ENCODE data around the gene ALDH4A1.

Gene ALDH4A1

GRCh38 chr1:18938707-18939070 is 36.3 kb upstream of the ALDH4A1 start:
- Histone ChIP-seq H3K9me3 (ENCODE audit: control extremely low read depth in 1 of 5, control insufficient read depth in 4 of 5, insufficient read depth in 2 of 5, low read depth in 1 of 5, low read length in 4 of 5) (no peaks in the 10 kb centered on the region), H3K36me3 (ENCODE audit: control insufficient read depth in 4 of 4, insufficient read depth in 4 of 4, low read length in 3 of 4) (peaks cover 0 to 5% (median 0%) of the 10 kb centered on the region in 4 experiments), H3K27ac (ENCODE audit: insufficient read depth in 1 of 2, low read depth in 1 of 2, low read length in 2 of 2, poor library complexity in 1 of 2, severe bottlenecking in 2 of 2) (no peak overlapping the region), H3K27me3 (replicated peaks in 2 of 5; ENCODE audit: control insufficient read depth in 4 of 5, insufficient read depth in 5 of 5, low read length in 4 of 5) (no peaks in the 10 kb centered on the region), H3K4me3 (ENCODE audit: control insufficient read depth in 1 of 7, extremely low read depth in 1 of 7, insufficient read depth in 4 of 7, low read depth in 2 of 7, low read length in 6 of 7) (no peak overlapping the region), H3K4me1 (ENCODE audit: control extremely low read depth in 1 of 4, control insufficient read depth in 4 of 4, insufficient read depth in 4 of 4, low read length in 3 of 4) (peaks cover 0 to 9% (median 0%) of the 10 kb centered on the region in 4 experiments)
- ChIA-PET POLR2A (no interaction called here), CTCF (interaction anchor here (1.4 kb wide), 3 partner anchors 14 to 45 kb away, joined by 3 to 5 read pairs (median 4); no protein-coding TSS in a partner anchor)
- DNase-seq, result no peak
- whole genome bisulfite sequencing (ENCODE audit: insufficient coverage), result 100% methylated on average over 1 of the region's 2 CpGs

DNA sequence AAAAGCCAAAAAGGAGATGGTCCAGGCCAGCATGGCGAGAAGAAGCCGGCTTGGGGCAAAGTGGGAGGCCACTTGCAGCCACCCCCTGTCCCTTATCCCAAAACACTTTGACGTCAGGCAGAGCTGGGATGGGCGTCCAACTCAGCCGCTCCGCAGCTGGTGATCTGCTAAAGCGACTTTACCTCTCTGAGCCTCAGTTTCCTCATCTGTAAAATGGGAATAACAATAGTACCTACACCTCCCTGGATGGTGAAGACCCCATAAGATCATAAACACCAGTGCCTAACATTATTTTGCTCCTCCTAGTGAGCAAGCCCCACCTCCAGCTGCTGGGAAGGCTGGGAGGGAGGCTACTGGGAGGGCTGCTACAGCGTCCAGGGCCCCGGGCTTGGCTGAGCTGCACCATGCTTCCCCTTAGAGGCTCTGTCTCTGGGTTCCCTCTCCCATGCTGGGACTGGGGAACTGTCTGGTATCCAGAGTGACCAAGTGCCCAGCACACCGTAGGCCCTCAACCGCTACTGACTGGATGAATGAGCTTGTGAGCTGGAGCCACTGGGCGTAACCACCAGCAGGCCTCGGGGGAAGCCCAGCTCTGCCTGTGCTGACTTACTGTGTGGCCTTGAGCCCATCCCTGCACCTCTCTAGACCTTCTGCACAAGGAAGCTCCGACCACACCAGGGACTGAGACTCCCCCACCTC is 35.8 kb upstream of the ALDH4A1 start:
- H3K4me3 ChIP-seq (ENCODE audit: control insufficient read depth in 1 of 7, extremely low read depth in 1 of 7, insufficient read depth in 4 of 7, low read depth in 2 of 7, low read length in 6 of 7), result no peak overlapping the region
- ChIA-PET POLR2A (interaction anchor here (1.2 kb wide), 1 partner anchor 10 kb away, joined by 4 read pairs; no protein-coding TSS in a partner anchor), CTCF (interaction anchor here (1.4 to 1.9 kb wide), 4 partner anchors 11 to 45 kb away, joined by 3 to 5 read pairs (median 4); no protein-coding TSS in a partner anchor)
- WGBS (ENCODE audit: insufficient coverage), result 95% methylated on average over 13 of the region's 14 CpGs
- H3K4me1 ChIP-seq (ENCODE audit: control extremely low read depth in 1 of 4, control insufficient read depth in 4 of 4, insufficient read depth in 4 of 4, low read length in 3 of 4), result peaks cover 0 to 9% (median 0%) of the 10 kb centered on the region in 4 experiments
- no peaks in the 10 kb centered on the region for H3K36me3 ChIP-seq (ENCODE audit: control insufficient read depth in 4 of 4, insufficient read depth in 4 of 4, low read length in 3 of 4)
- DNase-seq, result no peak
- no peak overlapping the region for H3K27ac ChIP-seq (ENCODE audit: insufficient read depth in 1 of 2, low read depth in 1 of 2, low read length in 2 of 2, poor library complexity in 1 of 2, severe bottlenecking in 2 of 2)
- H3K27me3 ChIP-seq (replicated peaks in 2 of 5; ENCODE audit: control insufficient read depth in 4 of 5, insufficient read depth in 5 of 5, low read length in 4 of 5), result no peaks in the 10 kb centered on the region
- H3K9me3 ChIP-seq (ENCODE audit: control extremely low read depth in 1 of 5, control insufficient read depth in 4 of 5, insufficient read depth in 2 of 5, low read depth in 1 of 5, low read length in 4 of 5), result no peaks in the 10 kb centered on the region

- no peak overlapping the region for H3K27ac ChIP-seq (ENCODE audit: insufficient read depth in 1 of 2, low read depth in 1 of 2, low read length in 2 of 2, poor library complexity in 1 of 2, severe bottlenecking in 2 of 2)
- no peaks in the 10 kb centered on the region for H3K27me3 ChIP-seq (replicated peaks in 2 of 5; ENCODE audit: control insufficient read depth in 4 of 5, insufficient read depth in 5 of 5, low read length in 4 of 5)
- CTCF ChIA-PET, result interaction anchor here (0.9 to 1.9 kb wide), 5 partner anchors 8 to 25 kb away, joined by 3 to 5 read pairs (median 4); no protein-coding TSS in a partner anchor
- POLR2A ChIA-PET, result interaction anchor here (1.2 kb wide), 1 partner anchor 9 kb away, joined by 4 read pairs; no protein-coding TSS in a partner anchor
- H3K9me3 ChIP-seq (ENCODE audit: control extremely low read depth in 1 of 5, control insufficient read depth in 4 of 5, insufficient read depth in 2 of 5, low read depth in 1 of 5, low read length in 4 of 5), result no peaks in the 10 kb centered on the region
- H3K36me3 ChIP-seq (ENCODE audit: control insufficient read depth in 4 of 4, insufficient read depth in 4 of 4, low read length in 3 of 4), result no peaks in the 10 kb centered on the region
- 96% methylated on average over 7 of the region's 8 CpGs for WGBS (ENCODE audit: insufficient coverage)
- no peak overlapping the region for H3K4me3 ChIP-seq (ENCODE audit: control insufficient read depth in 1 of 7, extremely low read depth in 1 of 7, insufficient read depth in 4 of 7, low read depth in 2 of 7, low read length in 6 of 7)
- DNase-seq, result no peak
- H3K4me1 ChIP-seq (ENCODE audit: control extremely low read depth in 1 of 4, control insufficient read depth in 4 of 4, insufficient read depth in 4 of 4, low read length in 3 of 4), result peaks cover 0 to 9% (median 0%) of the 10 kb centered on the region in 4 experiments
Observed at GRCh38 chr1:18937539-18937938, 35.2 kb upstream of the ALDH4A1 start.

DNA sequence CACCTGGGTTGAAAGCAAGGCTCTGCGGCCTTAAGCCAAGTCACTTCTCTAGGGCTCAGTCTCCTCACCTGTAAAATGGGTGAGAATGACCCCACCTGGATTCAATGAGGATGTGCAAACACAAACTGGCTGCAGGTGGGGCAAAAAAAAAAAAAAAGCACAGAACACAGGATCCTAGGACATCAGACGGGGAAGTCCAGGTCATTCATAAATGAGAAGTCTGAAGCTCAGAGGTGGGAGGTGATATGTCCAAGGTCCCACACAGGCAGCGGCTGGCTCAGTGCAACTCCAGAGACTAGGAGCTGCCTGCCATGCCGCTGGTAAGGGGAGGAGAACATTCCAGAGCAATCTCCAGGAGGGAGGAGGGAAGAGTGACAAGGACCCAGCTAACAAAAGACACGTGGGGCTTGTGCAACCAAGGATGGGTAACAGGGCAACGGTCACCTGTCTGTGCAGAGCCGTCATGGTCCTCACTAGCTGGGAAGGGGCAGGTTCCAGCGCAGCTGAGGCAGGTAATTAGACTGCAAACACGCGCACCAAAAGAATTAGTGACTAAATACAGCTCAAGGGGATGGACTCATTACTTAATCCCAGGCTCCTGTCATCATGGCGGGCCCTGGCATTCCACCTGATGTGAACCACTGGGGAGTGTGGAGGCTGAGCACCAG is 34.6 kb upstream of the ALDH4A1 start:
- H3K4me1 ChIP-seq (ENCODE audit: control extremely low read depth in 1 of 4, control insufficient read depth in 4 of 4, insufficient read depth in 4 of 4, low read length in 3 of 4), result peaks cover 0 to 9% (median 0%) of the 10 kb centered on the region in 4 experiments
- WGBS (ENCODE audit: insufficient coverage), result 99% methylated on average over 10 of the region's 11 CpGs
- no peaks in the 10 kb centered on the region for H3K9me3 ChIP-seq (ENCODE audit: control extremely low read depth in 1 of 5, control insufficient read depth in 4 of 5, insufficient read depth in 2 of 5, low read depth in 1 of 5, low read length in 4 of 5)
- ChIA-PET POLR2A (interaction anchor here (1.2 kb wide), 1 partner anchor 8 kb away, joined by 4 read pairs; no protein-coding TSS in a partner anchor), CTCF (interaction anchor here (0.9 to 1.9 kb wide), 5 partner anchors 9 to 25 kb away, joined by 3 to 5 read pairs (median 4); no protein-coding TSS in a partner anchor)
- no peaks in the 10 kb centered on the region for H3K27me3 ChIP-seq (replicated peaks in 2 of 5; ENCODE audit: control insufficient read depth in 4 of 5, insufficient read depth in 5 of 5, low read length in 4 of 5)
- no peak overlapping the region for H3K4me3 ChIP-seq (ENCODE audit: control insufficient read depth in 1 of 7, extremely low read depth in 1 of 7, insufficient read depth in 4 of 7, low read depth in 2 of 7, low read length in 6 of 7)
- no peak overlapping the region for H3K27ac ChIP-seq (ENCODE audit: insufficient read depth in 1 of 2, low read depth in 1 of 2, low read length in 2 of 2, poor library complexity in 1 of 2, severe bottlenecking in 2 of 2)
- DNase-seq, result no peak
- H3K36me3 ChIP-seq (ENCODE audit: control insufficient read depth in 4 of 4, insufficient read depth in 4 of 4, low read length in 3 of 4), result no peaks in the 10 kb centered on the region

DNA sequence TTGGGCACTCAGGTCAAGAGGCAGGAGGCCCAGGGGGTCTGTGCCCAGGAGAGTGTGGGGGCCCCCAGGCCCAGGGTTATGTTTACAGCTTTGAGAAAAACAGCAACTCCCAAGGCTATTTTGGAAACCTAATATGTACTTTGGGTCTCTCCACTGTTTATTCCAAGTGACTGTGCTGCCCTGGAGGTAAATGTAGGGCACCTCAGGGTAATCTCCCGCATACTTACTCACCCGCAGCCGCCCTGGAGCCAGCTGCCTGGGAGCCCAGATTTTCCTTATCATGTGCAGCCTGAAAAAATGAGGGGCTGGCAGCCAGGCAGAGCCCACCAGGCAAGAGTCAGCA is 34.1 kb upstream of the ALDH4A1 start:
- no peak for DNase-seq
- H3K36me3 ChIP-seq (ENCODE audit: control insufficient read depth in 4 of 4, insufficient read depth in 4 of 4, low read length in 3 of 4), result no peaks in the 10 kb centered on the region
- H3K27ac ChIP-seq (ENCODE audit: insufficient read depth in 1 of 2, low read depth in 1 of 2, low read length in 2 of 2, poor library complexity in 1 of 2, severe bottlenecking in 2 of 2), result no peak overlapping the region
- peaks cover 0 to 9% (median 0%) of the 10 kb centered on the region in 4 experiments for H3K4me1 ChIP-seq (ENCODE audit: control extremely low read depth in 1 of 4, control insufficient read depth in 4 of 4, insufficient read depth in 4 of 4, low read length in 3 of 4)
- POLR2A ChIA-PET, result no interaction called here
- CTCF ChIA-PET, result interaction anchor here (1.1 to 1.9 kb wide), 4 partner anchors 9 to 24 kb away, joined by 3 to 5 read pairs (median 4); no protein-coding TSS in a partner anchor
- H3K4me3 ChIP-seq (ENCODE audit: control insufficient read depth in 1 of 7, extremely low read depth in 1 of 7, insufficient read depth in 4 of 7, low read depth in 2 of 7, low read length in 6 of 7), result no peak overlapping the region
- H3K9me3 ChIP-seq (ENCODE audit: control extremely low read depth in 1 of 5, control insufficient read depth in 4 of 5, insufficient read depth in 2 of 5, low read depth in 1 of 5, low read length in 4 of 5), result no peaks in the 10 kb centered on the region
- 100% methylated on average over 3 of the region's 3 CpGs for WGBS (ENCODE audit: insufficient coverage)
- H3K27me3 ChIP-seq (replicated peaks in 2 of 5; ENCODE audit: control insufficient read depth in 4 of 5, insufficient read depth in 5 of 5, low read length in 4 of 5), result no peaks in the 10 kb centered on the region

DNA sequence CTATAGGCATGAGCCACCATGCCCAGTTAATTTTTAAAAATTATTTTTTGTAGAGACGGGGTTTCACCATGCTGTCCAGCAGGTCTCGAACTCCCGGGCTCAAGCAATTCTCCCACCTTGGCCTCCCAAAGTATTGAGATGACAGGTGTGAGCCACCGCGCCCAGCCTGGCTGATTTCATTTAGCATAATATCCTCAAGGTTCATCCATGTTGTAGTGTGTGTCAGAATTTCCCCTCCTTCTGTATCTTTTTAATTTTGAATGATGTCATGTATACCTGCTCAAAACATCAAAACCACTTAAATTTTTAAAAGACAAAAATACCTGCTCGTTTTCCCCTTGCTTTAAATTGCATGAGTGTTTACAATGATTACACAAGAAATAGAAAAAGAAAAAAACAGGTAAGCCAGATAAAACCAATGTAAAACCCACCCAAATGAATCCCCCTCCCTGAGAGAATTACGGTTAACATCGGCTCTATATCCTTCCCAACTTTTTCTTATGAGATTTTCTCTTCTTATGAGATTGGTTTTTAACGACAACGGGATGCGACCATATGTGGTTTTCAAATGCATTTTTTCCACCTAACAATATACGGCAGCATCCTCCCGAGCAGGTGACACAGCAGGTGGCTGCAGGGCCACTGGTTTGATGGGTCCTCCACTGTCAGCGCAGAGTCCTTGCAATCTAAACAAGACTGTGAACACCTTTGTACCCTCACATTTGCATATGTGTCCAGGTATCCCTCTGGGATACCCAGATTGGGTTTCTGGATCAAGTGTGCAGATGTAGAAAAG is 32.0 kb upstream of the ALDH4A1 start:
- Histone ChIP-seq H3K27ac (ENCODE audit: insufficient read depth in 1 of 2, low read depth in 1 of 2, low read length in 2 of 2, poor library complexity in 1 of 2, severe bottlenecking in 2 of 2) (no peak overlapping the region), H3K4me3 (ENCODE audit: control insufficient read depth in 1 of 7, extremely low read depth in 1 of 7, insufficient read depth in 4 of 7, low read depth in 2 of 7, low read length in 6 of 7) (no peak overlapping the region), H3K27me3 (replicated peaks in 2 of 5; ENCODE audit: control insufficient read depth in 4 of 5, insufficient read depth in 5 of 5, low read length in 4 of 5) (no peaks in the 10 kb centered on the region), H3K9me3 (ENCODE audit: control extremely low read depth in 1 of 5, control insufficient read depth in 4 of 5, insufficient read depth in 2 of 5, low read depth in 1 of 5, low read length in 4 of 5) (no peaks in the 10 kb centered on the region), H3K4me1 (ENCODE audit: control extremely low read depth in 1 of 4, control insufficient read depth in 4 of 4, insufficient read depth in 4 of 4, low read length in 3 of 4) (peaks cover 0 to 18% (median 10%) of the 10 kb centered on the region in 4 experiments), H3K36me3 (ENCODE audit: control insufficient read depth in 4 of 4, insufficient read depth in 4 of 4, low read length in 3 of 4) (no peaks in the 10 kb centered on the region)
- ChIA-PET CTCF (interaction anchor here (1.1 to 1.4 kb wide), 2 partner anchors 11 to 21 kb away, joined by 3 read pairs; no protein-coding TSS in a partner anchor), POLR2A (no interaction called here)
- no peak for DNase-seq
- WGBS (ENCODE audit: insufficient coverage), result 80% methylated on average over 11 of the region's 14 CpGs

All from common myeloid progenitor, CD34-positive (primary cell).